ENCODE data around the gene SUMF1. TPM values are rescaled to one million over a fixed set of nuclear protein-coding genes. Genes with fewer than 3 reads are reported as not detected.

The SUMF1 gene
- total and polyA plus RNA-seq, 12 donors = 8.0 to 109 (median 39.0) TPM

DNA sequence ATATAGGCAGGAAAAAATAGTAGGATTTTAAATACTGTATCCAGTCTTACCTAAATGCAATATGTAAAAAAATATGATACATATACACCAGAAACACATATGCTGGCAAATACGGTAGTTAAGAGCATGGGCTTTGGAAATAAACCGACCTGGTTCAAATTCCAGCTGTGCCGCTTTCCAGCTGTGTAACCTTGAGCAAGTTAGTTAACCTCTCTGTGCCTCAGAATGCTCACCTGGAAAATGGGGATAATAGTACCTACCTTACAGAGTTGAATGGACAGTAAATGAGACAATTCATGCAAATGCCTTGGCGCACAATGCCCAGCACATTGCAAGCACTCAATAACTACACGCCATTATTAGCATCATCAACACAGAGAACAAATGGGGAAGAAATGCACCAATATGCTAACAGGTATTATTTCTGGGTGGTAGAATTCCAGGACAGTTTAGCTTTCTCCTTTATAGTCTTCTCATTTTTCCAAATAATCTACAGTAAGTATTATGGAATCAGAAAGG is 50.6 kb downstream of the SUMF1 start:
- intact Hi-C loops (cut with DNase I) = no loop called here
- H3K27me3 ChIP-seq = no peaks in the 10 kb centered on the region
- peaks cover 0 to 4% of the 10 kb centered on the region in 2 donors for H3K36me3 ChIP-seq (replicated peaks in 1 of 2)
- TF ChIP-seq POLR2A (IDR thresholded peaks at IDR 0.05) = no peak
- TF ChIP-seq, protein P1, sequence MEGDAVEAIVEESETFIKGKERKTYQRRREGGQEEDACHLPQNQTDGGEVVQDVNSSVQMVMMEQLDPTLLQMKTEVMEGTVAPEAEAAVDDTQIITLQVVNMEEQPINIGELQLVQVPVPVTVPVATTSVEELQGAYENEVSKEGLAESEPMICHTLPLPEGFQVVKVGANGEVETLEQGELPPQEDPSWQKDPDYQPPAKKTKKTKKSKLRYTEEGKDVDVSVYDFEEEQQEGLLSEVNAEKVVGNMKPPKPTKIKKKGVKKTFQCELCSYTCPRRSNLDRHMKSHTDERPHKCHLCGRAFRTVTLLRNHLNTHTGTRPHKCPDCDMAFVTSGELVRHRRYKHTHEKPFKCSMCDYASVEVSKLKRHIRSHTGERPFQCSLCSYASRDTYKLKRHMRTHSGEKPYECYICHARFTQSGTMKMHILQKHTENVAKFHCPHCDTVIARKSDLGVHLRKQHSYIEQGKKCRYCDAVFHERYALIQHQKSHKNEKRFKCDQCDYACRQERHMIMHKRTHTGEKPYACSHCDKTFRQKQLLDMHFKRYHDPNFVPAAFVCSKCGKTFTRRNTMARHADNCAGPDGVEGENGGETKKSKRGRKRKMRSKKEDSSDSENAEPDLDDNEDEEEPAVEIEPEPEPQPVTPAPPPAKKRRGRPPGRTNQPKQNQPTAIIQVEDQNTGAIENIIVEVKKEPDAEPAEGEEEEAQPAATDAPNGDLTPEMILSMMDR (IDR thresholded peaks at IDR 0.05) = no peak
- no peak overlapping the region for H3K4me3 ChIP-seq
- no peaks in the 10 kb centered on the region for H3K4me1 ChIP-seq (replicated peaks in 1 of 2)
- DNase-seq = no peak
- no peaks in the 10 kb centered on the region for H3K9me3 ChIP-seq (replicated peaks in 1 of 3)
- H3K27ac ChIP-seq = no peak overlapping the region
- 74 to 94% (median 82%) methylated on average over 5 of the region's 5 CpGs for WGBS, 4 donors

DNA sequence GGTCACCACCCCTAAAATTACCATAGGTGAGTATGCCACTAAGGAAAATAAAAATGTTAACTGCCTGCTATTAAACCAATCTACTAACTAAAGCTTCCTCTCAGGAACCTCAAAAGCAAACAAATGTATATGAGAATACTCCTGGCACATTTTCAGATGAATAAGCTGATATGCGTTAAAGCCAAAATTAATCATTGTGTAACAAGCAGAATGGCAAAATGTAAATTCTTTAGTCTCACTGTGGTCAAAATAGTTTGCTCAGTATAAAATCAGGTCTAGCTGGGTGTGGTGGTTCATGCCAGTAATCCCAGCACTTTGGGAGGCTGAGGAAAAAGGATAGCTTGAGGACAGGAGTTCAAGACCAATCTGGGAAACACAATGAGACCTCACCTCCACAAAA is 53.6 kb downstream of the SUMF1 start:
- Histone ChIP-seq H3K36me3 (replicated peaks in 1 of 2) (peaks cover 0 to 16% of the 10 kb centered on the region in 2 donors), H3K27me3 (no peaks in the 10 kb centered on the region), H3K9me3 (replicated peaks in 1 of 3) (no peaks in the 10 kb centered on the region), H3K4me3 (no peak overlapping the region), H3K4me1 (replicated peaks in 1 of 2) (no peaks in the 10 kb centered on the region), H3K27ac (no peak overlapping the region)
- no peak for TF ChIP-seq POLR2A (IDR thresholded peaks at IDR 0.05)
- TF ChIP-seq, protein P1 (IDR thresholded peaks at IDR 0.05) = no peak
- intact Hi-C loops (cut with DNase I) = no loop called here
- DNase-seq = no peak
- WGBS, 4 donors = 92 to 100% (median 97%) methylated on average over 1 of the region's 1 CpG

DNA sequence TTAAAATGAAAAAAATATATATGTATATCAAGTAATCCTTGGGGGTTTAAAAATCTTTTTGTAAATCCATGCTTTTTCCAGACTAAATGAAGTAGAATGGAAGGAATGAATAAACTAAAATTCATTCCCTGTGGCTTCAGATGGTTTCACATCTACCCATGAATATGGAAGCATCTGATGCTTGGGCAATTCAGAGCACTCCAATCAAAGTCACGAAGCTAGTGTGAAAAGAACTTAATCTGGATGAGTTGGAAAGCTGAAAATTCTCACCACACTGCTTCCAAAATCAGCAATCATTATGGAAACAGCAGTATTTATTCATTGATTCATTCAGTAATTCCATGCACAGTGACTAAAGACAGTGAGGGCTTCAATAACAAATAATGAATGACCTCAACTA is 55.2 kb downstream of the SUMF1 start:
- Histone ChIP-seq H3K9me3 (replicated peaks in 1 of 3) (no peaks in the 10 kb centered on the region), H3K27ac (no peak overlapping the region), H3K4me3 (no peak overlapping the region), H3K4me1 (replicated peaks in 1 of 2) (no peaks in the 10 kb centered on the region), H3K27me3 (no peaks in the 10 kb centered on the region), H3K36me3 (replicated peaks in 1 of 2) (peaks cover 0 to 16% of the 10 kb centered on the region in 2 donors)
- no peak for DNase-seq
- intact Hi-C loops (cut with DNase I) = no loop called here
- TF ChIP-seq POLR2A (IDR thresholded peaks at IDR 0.05) = no peak
- TF ChIP-seq, protein P1 (IDR thresholded peaks at IDR 0.05) = no peak
- 83 to 100% (median 100%) methylated on average over 1 of the region's 1 CpG for WGBS, 4 donors

DNA sequence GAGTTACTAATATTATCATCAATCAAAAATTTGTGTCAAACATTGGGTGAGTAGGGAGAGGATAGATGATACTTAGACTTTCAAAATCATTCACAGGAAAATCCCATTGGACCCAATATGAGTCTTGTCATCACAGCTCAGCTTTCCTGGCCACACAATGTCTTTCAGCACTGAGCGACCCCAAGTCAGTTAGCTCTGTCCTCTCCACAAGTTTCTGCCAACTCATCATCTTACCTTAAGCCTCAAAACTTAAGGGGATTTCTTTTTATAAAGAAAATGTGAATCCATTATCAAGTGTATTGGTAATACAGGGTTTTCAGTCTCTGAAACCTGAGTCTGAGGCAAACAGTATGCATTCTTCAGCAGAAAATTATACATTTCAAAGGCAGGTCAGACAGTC is 55.8 kb downstream of the SUMF1 start:
- 97 to 100% (median 99%) methylated on average over 1 of the region's 1 CpG for WGBS, 4 donors
- H3K9me3 ChIP-seq (replicated peaks in 1 of 3) = no peaks in the 10 kb centered on the region
- no peak overlapping the region for H3K27ac ChIP-seq
- TF ChIP-seq, protein P1 (IDR thresholded peaks at IDR 0.05) = no peak
- TF ChIP-seq POLR2A (IDR thresholded peaks at IDR 0.05) = no peak
- H3K36me3 ChIP-seq (replicated peaks in 1 of 2) = peaks cover 0 to 13% of the 10 kb centered on the region in 2 donors
- no peaks in the 10 kb centered on the region for H3K4me1 ChIP-seq (replicated peaks in 1 of 2)
- DNase-seq = no peak
- H3K27me3 ChIP-seq = no peaks in the 10 kb centered on the region
- intact Hi-C loops (cut with DNase I) = no loop called here
- no peak overlapping the region for H3K4me3 ChIP-seq

Measured in adrenal gland (tissue), 12 donors.